ENCODE results near the gene PPP1R13B. TPM values are rescaled to one million over a fixed set of nuclear protein-coding genes. Genes with fewer than 3 reads are reported as not detected.

Gene PPP1R13B
- total and polyA plus RNA-seq, 2 experiments from 2014 or later = 2.0 to 8.5 TPM

DNA sequence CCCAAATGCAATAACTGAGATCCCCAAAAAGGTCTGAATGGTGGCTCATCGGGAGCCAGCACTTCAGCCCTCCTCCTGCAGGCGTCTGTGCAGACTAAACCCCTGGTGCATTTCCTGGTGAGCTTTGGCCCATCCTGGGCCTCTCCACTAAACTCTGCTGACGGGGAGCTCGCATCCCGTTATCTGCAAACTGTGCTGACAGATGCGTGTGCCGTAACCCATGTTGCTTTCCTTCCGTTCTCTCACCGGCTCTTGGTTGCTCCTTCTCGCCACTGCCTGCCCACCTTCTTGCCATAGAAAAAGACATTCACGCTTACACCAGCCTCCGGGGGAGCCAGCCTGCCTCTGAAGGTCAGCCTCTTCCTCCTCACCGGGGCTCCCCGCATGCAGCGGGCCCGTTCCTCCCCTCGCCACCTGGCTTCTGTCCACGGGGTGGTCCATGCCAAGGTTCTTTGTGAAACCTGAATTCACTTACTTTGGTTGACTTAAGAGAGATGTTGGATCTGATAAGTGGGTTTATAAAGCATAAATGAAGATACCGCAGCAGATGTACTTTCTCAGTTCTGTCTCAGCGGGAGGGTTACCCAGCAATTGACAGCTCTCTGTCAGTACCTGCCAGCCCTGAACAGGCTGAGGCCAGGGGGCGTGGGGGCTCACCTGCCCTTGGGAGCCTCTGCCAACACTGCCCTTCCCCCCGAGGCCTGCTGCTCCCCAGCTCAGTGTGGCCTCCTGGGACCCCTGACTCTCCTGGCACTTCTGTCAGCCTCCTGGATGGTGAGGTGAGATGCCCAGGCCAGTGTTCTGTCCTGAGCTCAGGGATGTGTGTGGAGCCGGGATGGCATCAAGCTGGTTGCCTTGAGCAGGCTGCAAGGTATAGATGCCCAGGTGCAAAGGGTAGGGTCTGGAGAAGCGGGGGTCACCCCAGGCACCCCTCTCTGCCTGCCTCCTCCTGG is 117.6 kb downstream of the PPP1R13B start:
- ATAC-seq (no peak), DNase-seq (ENCODE audit: low spot score) (no peak)
- H3K9me3 Mint-ChIP-seq = no peaks in the 10 kb centered on the region
- no peak overlapping the region for H3K27ac Mint-ChIP-seq
- Histone ChIP-seq H3K27ac (ENCODE audit: low read depth) (no peak overlapping the region), H3F3A (replicated peaks; ENCODE audit: low read depth) (no peaks in the 10 kb centered on the region), H3K4me3 (no peak overlapping the region), H3K36me3 (ENCODE audit: insufficient read depth) (no peaks in the 10 kb centered on the region), H2AFZ (no peak overlapping the region), H4K20me1 (replicated peaks; ENCODE audit: insufficient read depth) (peaks cover 7% of the 10 kb centered on the region; the same call in 1 of the 2 replicates), H3K27me3 (ENCODE audit: insufficient read depth) (no peaks in the 10 kb centered on the region), H3K4me2 (no peak overlapping the region), H3K9me2 (ENCODE audit: insufficient read depth) (no peaks in the 10 kb centered on the region), H3K4me1 (ENCODE audit: insufficient read depth) (no peaks in the 10 kb centered on the region), H3K79me2 (replicated peaks; ENCODE audit: insufficient read depth) (peaks cover 10% of the 10 kb centered on the region)
- TF ChIP-seq ZNF331 (CRISPR knock-in tag; IDR thresholded peaks at IDR 0.05; ENCODE audit: low read depth) (no peak), CTCF (conservative IDR thresholded peaks at IDR 0.05; ENCODE audit: low read depth in 2 of 2) (no peak), EZH2 (IDR thresholded peaks at IDR 0.05; ENCODE audit: low read depth, unreplicated experiment) (no peak), NANOG (IDR thresholded peaks at IDR 0.05; ENCODE audit: borderline replicate concordance) (no peak), POLR2AphosphoS5 (IDR thresholded peaks at IDR 0.05; ENCODE audit: low read depth) (no peak), JUNB (IDR thresholded peaks at IDR 0.05; ENCODE audit: unreplicated experiment) (no peak), EZH2phosphoT487 (IDR thresholded peaks at IDR 0.05; ENCODE audit: unreplicated experiment) (no peak), CREB1 (CRISPR knock-in tag; IDR thresholded peaks at IDR 0.05; ENCODE audit: low read depth) (no peak), ETS1 (IDR thresholded peaks at IDR 0.05) (no peak), ZNF114 (CRISPR knock-in tag; IDR thresholded peaks at IDR 0.05) (no peak), STAT1 (IDR thresholded peaks at IDR 0.05; ENCODE audit: unreplicated experiment) (no peak)
- TF ChIP-seq, protein P1, sequence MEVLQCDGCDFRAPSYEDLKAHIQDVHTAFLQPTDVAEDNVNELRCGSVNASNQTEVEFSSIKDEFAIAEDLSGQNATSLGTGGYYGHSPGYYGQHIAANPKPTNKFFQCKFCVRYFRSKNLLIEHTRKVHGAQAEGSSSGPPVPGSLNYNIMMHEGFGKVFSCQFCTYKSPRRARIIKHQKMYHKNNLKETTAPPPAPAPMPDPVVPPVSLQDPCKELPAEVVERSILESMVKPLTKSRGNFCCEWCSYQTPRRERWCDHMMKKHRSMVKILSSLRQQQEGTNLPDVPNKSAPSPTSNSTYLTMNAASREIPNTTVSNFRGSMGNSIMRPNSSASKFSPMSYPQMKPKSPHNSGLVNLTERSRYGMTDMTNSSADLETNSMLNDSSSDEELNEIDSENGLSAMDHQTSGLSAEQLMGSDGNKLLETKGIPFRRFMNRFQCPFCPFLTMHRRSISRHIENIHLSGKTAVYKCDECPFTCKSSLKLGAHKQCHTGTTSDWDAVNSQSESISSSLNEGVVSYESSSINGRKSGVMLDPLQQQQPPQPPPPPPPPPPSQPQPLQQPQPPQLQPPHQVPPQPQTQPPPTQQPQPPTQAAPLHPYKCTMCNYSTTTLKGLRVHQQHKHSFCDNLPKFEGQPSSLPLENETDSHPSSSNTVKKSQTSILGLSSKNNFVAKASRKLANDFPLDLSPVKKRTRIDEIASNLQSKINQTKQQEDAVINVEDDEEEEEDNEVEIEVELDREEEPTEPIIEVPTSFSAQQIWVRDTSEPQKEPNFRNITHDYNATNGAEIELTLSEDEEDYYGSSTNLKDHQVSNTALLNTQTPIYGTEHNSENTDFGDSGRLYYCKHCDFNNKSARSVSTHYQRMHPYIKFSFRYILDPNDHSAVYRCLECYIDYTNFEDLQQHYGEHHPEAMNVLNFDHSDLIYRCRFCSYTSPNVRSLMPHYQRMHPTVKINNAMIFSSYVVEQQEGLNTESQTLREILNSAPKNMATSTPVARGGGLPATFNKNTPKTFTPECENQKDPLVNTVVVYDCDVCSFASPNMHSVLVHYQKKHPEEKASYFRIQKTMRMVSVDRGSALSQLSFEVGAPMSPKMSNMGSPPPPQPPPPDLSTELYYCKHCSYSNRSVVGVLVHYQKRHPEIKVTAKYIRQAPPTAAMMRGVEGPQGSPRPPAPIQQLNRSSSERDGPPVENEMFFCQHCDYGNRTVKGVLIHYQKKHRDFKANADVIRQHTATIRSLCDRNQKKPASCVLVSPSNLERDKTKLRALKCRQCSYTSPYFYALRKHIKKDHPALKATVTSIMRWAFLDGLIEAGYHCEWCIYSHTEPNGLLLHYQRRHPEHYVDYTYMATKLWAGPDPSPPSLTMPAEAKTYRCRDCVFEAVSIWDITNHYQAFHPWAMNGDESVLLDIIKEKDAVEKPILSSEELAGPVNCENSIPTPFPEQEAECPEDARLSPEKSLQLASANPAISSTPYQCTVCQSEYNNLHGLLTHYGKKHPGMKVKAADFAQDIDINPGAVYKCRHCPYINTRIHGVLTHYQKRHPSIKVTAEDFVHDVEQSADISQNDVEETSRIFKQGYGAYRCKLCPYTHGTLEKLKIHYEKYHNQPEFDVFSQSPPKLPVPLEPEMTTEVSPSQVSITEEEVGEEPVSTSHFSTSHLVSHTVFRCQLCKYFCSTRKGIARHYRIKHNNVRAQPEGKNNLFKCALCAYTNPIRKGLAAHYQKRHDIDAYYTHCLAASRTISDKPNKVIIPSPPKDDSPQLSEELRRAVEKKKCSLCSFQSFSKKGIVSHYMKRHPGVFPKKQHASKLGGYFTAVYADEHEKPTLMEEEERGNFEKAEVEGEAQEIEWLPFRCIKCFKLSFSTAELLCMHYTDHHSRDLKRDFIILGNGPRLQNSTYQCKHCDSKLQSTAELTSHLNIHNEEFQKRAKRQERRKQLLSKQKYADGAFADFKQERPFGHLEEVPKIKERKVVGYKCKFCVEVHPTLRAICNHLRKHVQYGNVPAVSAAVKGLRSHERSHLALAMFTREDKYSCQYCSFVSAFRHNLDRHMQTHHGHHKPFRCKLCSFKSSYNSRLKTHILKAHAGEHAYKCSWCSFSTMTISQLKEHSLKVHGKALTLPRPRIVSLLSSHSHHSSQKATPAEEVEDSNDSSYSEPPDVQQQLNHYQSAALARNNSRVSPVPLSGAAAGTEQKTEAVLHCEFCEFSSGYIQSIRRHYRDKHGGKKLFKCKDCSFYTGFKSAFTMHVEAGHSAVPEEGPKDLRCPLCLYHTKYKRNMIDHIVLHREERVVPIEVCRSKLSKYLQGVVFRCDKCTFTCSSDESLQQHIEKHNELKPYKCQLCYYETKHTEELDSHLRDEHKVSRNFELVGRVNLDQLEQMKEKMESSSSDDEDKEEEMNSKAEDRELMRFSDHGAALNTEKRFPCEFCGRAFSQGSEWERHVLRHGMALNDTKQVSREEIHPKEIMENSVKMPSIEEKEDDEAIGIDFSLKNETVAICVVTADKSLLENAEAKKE (CRISPR knock-in tag; IDR thresholded peaks at IDR 0.05) = no peak
- TF ChIP-seq, protein P2, sequence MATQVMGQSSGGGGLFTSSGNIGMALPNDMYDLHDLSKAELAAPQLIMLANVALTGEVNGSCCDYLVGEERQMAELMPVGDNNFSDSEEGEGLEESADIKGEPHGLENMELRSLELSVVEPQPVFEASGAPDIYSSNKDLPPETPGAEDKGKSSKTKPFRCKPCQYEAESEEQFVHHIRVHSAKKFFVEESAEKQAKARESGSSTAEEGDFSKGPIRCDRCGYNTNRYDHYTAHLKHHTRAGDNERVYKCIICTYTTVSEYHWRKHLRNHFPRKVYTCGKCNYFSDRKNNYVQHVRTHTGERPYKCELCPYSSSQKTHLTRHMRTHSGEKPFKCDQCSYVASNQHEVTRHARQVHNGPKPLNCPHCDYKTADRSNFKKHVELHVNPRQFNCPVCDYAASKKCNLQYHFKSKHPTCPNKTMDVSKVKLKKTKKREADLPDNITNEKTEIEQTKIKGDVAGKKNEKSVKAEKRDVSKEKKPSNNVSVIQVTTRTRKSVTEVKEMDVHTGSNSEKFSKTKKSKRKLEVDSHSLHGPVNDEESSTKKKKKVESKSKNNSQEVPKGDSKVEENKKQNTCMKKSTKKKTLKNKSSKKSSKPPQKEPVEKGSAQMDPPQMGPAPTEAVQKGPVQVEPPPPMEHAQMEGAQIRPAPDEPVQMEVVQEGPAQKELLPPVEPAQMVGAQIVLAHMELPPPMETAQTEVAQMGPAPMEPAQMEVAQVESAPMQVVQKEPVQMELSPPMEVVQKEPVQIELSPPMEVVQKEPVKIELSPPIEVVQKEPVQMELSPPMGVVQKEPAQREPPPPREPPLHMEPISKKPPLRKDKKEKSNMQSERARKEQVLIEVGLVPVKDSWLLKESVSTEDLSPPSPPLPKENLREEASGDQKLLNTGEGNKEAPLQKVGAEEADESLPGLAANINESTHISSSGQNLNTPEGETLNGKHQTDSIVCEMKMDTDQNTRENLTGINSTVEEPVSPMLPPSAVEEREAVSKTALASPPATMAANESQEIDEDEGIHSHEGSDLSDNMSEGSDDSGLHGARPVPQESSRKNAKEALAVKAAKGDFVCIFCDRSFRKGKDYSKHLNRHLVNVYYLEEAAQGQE (IDR thresholded peaks at IDR 0.05; ENCODE audit: unreplicated experiment) = no peak
- H3K4me3 Mint-ChIP-seq = no peak overlapping the region
- peaks cover 2% of the 10 kb centered on the region for H3K27me3 Mint-ChIP-seq (ENCODE audit: insufficient read depth, low read depth, poor library complexity)
- peaks cover 5% of the 10 kb centered on the region; the same call in 1 of the 3 replicates for H3K4me1 Mint-ChIP-seq
- peaks cover 23% of the 10 kb centered on the region for H3K36me3 Mint-ChIP-seq (ENCODE audit: low read depth)

Measured in GM23338 (cell line).